Endodermal cell (in vitro differentiated cells): Measurements from ENCODE around the gene GAS7. TPM values are rescaled to one million over a fixed set of nuclear protein-coding genes. Genes with fewer than 3 reads are reported as not detected.

Experiments used
- DNase-seq: peaks from one replicate; pipeline ENCODE4 v3.0.0-alpha.2; 2017
- H3K27ac ChIP-seq: 2 replicates; pipeline ENCODE4 v1.5.1; 2013; ENCODE audit warnings: mild to moderate bottlenecking, low read depth, low read length, moderate library complexity
- H3K27me3 ChIP-seq: 2 replicates; pipeline ENCODE4 v1.6.1; 2013; ENCODE audit warnings: mild to moderate bottlenecking, low read length, moderate library complexity; ENCODE audit not compliant: insufficient read depth, control insufficient read depth, poor library complexity, severe bottlenecking
- H3K36me3 ChIP-seq: 2 replicates; pipeline ENCODE4 v1.7.0; 2013; ENCODE audit warnings: mild to moderate bottlenecking, low read length, moderate library complexity; ENCODE audit not compliant: control insufficient read depth, insufficient read depth
- H3K4me1 ChIP-seq: one replicate; pipeline ENCODE4 v1.7.0; 2013; ENCODE audit warnings: low read length; ENCODE audit not compliant: control insufficient read depth, insufficient read depth
- H3K4me3 ChIP-seq: 2 replicates; pipeline ENCODE4 v1.5.1; 2013; ENCODE audit warnings: mild to moderate bottlenecking, low read length, moderate library complexity
- H3K9ac ChIP-seq: 2 replicates; pipeline ENCODE4 v1.6.1; 2013; ENCODE audit warnings: mild to moderate bottlenecking, low read length, moderate library complexity; ENCODE audit not compliant: poor library complexity, severe bottlenecking; ENCODE audit errors: extremely low read depth
- H3K9me3 ChIP-seq: 2 replicates; pipeline ENCODE4 v1.6.1; 2013; ENCODE audit warnings: mild to moderate bottlenecking, low read length, moderate library complexity; ENCODE audit not compliant: control insufficient read depth
- H3K27ac Mint-ChIP-seq: 2 replicates; pipeline ENCODE4 v1.8.0; 2020; ENCODE audit warnings: mixed read lengths
- H3K27me3 Mint-ChIP-seq: 2 replicates; pipeline ENCODE4 v1.8.0; 2021; ENCODE audit warnings: mild to moderate bottlenecking, mixed read lengths; ENCODE audit not compliant: insufficient read depth
- H3K36me3 Mint-ChIP-seq: 2 replicates; pipeline ENCODE4 v1.8.0; 2020; ENCODE audit warnings: low read depth, mixed read lengths
- H3K4me1 Mint-ChIP-seq: 2 replicates; pipeline ENCODE4 v1.8.0; 2020; ENCODE audit warnings: mixed read lengths
- H3K4me3 Mint-ChIP-seq: 2 replicates; pipeline ENCODE4 v1.8.0; 2020; ENCODE audit warnings: mild to moderate bottlenecking, moderate library complexity, mixed read lengths
- H3K9me3 Mint-ChIP-seq: 2 replicates; pipeline ENCODE4 v1.8.0; 2020; ENCODE audit warnings: mild to moderate bottlenecking, mixed read lengths
- WGBS, 2 experiments: methylation state at CpG; one replicate each; pipeline versions ENCODE4 v1.1.5 to v1.1.7; 2013; ENCODE audit warnings: missing lambda C conversion rate in 2 of 2, mixed read lengths in 1 of 2; ENCODE audit not compliant: insufficient coverage in 1 of 2, insufficient read length in 1 of 2; 5-methylcytosine and 5-hydroxymethylcytosine counted together
- total RNA-seq, 2 donors: library from RNA; stranded (reverse); fragmentation: NEBNext Ultra II Directional in 1 of 2; extraction: Animal tissue kit (Norgen Biotek cat#: 25700) in 1 of 2; gene quantifications; 2 replicates in 1 of 2; 3 replicates in 1 of 2; pipeline ENCODE4 v1.2.1, GENCODE V29; 2021
- TF ChIP-seq, protein P1 (sequence below): fragments of 200-600 bp; sonication (generic); conservative IDR thresholded peaks from 2 replicates; pipeline ENCODE4 v1.5.0; 2021; ENCODE audit warnings: antibody characterized with exemption, mild to moderate bottlenecking

Gene GAS7
- total RNA-seq, 2 donors from 2014 or later: 8.6 to 14.7 TPM

DNA sequence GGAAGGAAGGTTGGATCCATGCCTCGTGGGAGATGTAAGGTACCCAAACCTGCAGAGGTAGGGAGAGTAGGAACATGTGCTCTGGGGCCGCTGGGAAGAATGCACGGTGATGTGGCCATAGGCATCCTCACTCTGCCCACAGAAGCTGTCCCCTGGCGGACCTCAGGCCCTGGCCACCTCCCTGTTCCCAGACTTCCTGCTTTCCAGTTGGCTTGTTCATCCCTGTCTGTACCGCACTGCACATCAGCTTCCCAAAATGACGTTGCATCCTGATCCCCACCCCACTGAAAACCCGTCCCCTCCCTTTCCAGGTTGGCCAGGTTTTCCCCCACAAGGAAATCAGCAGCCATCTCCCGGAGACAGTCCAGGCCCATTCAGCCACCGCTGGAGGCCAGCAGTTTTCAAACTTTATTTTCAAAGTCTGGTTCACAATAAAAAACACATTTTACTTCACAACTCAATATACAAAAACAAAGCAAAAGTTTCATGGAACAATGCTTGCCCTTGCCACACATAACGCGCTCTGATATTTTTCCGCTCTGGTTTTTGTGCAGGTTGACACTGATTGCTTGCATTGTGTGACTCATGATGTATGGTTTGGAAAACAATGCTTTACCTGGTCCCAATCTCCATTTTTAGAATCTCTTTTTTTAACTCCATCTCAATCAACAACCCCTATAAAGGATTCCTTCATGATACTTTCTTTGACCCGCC is 143.0 kb downstream of the GAS7 start:
- Mint-ChIP-seq H3K36me3 (peaks cover 2% of the 10 kb centered on the region), H3K27ac (no peak overlapping the region), H3K4me1 (peaks cover 8% of the 10 kb centered on the region), H3K27me3 (no peaks in the 10 kb centered on the region), H3K9me3 (peaks cover 14% of the 10 kb centered on the region), H3K4me3 (no peak overlapping the region)
- Histone ChIP-seq H3K4me3 (no peak overlapping the region), H3K36me3 (no peaks in the 10 kb centered on the region), H3K4me1 (no peaks in the 10 kb centered on the region), H3K9me3 (no peaks in the 10 kb centered on the region), H3K9ac (no peak overlapping the region), H3K27me3 (no peaks in the 10 kb centered on the region), H3K27ac (no peak overlapping the region)
- DNase-seq: no peak
- 90 to 93% methylated on average over 4 to 13 of the region's 13 CpGs for WGBS, 2 experiments
- TF ChIP-seq, protein P1, sequence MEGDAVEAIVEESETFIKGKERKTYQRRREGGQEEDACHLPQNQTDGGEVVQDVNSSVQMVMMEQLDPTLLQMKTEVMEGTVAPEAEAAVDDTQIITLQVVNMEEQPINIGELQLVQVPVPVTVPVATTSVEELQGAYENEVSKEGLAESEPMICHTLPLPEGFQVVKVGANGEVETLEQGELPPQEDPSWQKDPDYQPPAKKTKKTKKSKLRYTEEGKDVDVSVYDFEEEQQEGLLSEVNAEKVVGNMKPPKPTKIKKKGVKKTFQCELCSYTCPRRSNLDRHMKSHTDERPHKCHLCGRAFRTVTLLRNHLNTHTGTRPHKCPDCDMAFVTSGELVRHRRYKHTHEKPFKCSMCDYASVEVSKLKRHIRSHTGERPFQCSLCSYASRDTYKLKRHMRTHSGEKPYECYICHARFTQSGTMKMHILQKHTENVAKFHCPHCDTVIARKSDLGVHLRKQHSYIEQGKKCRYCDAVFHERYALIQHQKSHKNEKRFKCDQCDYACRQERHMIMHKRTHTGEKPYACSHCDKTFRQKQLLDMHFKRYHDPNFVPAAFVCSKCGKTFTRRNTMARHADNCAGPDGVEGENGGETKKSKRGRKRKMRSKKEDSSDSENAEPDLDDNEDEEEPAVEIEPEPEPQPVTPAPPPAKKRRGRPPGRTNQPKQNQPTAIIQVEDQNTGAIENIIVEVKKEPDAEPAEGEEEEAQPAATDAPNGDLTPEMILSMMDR: no peak

DNA sequence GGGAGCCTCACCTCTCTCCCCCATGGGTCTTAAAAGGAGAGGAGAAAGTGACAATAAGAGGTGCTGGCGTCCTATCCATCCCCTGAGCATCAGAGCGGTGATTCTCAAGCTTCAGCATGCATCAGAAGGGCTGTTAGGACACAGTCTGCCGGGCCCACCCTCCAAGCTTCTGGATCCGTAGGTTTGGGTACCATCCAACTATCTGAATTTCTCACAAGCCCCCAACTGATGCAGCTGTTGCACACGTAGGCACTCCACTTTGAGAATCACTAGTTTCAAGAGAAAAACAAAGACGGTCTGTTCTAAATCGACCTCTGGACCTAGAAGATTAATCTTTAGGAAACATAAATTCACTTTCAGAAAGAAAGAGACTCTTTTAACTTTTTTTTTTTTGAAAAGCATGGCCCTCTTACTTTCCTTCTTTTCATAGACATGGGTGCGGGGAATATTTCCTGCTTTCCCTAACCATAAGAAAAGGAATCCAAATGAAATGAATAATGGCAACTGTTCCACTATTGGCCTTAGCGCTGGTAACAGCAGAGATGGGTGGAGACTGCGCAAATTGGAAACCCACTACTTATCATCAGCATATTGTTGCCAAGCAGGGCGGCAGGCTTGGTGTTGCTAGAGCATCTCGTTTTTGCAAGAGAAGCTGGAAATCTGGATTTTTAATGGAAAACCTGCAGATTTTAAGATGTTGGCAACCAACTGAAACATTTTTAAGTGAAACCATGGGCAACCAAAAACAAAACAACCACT is 144.4 kb downstream of the GAS7 start:
- Histone ChIP-seq H3K36me3 (no peaks in the 10 kb centered on the region), H3K27ac (no peak overlapping the region), H3K4me1 (no peaks in the 10 kb centered on the region), H3K9me3 (no peaks in the 10 kb centered on the region), H3K4me3 (no peak overlapping the region), H3K9ac (no peak overlapping the region), H3K27me3 (no peaks in the 10 kb centered on the region)
- no peak overlapping the region for H3K4me3 Mint-ChIP-seq
- 90 to 94% methylated on average over 11 to 12 of the region's 12 CpGs for WGBS, 2 experiments
- H3K27me3 Mint-ChIP-seq: no peaks in the 10 kb centered on the region
- H3K36me3 Mint-ChIP-seq: peaks cover 2% of the 10 kb centered on the region
- no peak for DNase-seq
- TF ChIP-seq, protein P1: no peak
- peaks cover 14% of the 10 kb centered on the region for H3K9me3 Mint-ChIP-seq
- H3K27ac Mint-ChIP-seq: no peak overlapping the region
- peaks cover 8% of the 10 kb centered on the region for H3K4me1 Mint-ChIP-seq

DNA sequence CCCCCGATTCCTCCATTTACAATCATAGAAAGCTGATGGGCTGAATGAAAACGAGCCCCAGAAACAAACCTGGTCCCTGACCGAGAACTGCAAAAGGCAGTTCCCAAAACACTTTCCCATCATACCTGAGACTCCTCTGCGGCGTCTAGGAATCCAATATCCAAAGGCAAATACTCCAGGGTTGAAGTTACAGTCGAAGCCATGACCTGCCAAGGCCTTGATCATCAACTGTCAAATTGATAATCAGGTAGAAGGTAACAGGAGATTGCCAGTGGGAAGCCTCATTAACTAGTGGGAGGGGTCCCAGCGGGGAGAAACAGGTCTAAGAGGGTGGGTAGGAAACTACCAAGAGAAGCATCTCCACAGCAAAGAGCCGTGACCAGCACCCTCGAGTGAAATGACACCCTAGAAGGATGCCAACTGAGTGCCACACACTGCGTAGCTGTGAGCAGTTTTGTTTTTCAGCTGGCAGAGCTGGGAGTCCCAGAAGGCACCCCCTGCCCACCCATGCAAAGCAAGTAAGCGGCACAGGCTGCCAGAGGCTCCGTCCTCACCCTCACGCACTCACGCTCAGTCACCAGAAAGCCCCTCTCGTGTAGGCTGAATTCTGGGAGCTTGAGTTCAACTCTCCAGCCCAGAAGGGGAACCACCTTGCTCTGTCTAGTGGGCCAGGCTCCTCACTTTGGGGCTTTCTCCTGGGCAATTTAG is 146.1 kb downstream of the GAS7 start:
- Mint-ChIP-seq H3K27ac (no peak overlapping the region), H3K27me3 (no peaks in the 10 kb centered on the region)
- 86 to 92% methylated on average over 10 to 15 of the region's 15 CpGs for WGBS, 2 experiments

More for the DNA sequence above, 146.1 kb downstream of the GAS7 start:
- Histone ChIP-seq H3K27ac (no peak overlapping the region), H3K4me3 (no peak overlapping the region), H3K9ac (no peak overlapping the region), H3K4me1 (no peaks in the 10 kb centered on the region), H3K36me3 (no peaks in the 10 kb centered on the region), H3K27me3 (no peaks in the 10 kb centered on the region), H3K9me3 (no peaks in the 10 kb centered on the region)
- Mint-ChIP-seq H3K9me3 (peaks cover 12% of the 10 kb centered on the region), H3K36me3 (no peaks in the 10 kb centered on the region), H3K4me3 (no peak overlapping the region), H3K4me1 (peaks cover 12% of the 10 kb centered on the region)
- TF ChIP-seq, protein P1: no peak
- no peak for DNase-seq
